Activated naive CD8-positive, alpha-beta T cell (primary cell): ENCODE measurements around the gene HIP1R.
A peak's percentile ranks its signal among the peaks of the same experiment; 100 is the strongest.
"Not testable (repeated sequence)": the region's sequence is repeated elsewhere in the genome, so short reads cannot be mapped to it uniquely, and the experiment has no call there.

Experiments
- H3K27ac Mint-ChIP-seq: one replicate; pipeline ENCODE4 v1.8.0; 2021; ENCODE audit warnings: mixed read lengths
- H3K27me3 Mint-ChIP-seq: one replicate; pipeline ENCODE4 v1.8.0; 2021; ENCODE audit warnings: mixed read lengths
- H3K36me3 Mint-ChIP-seq: one replicate; pipeline ENCODE4 v1.8.0; 2021; ENCODE audit warnings: mixed read lengths
- H3K4me1 Mint-ChIP-seq: one replicate; pipeline ENCODE4 v1.8.0; 2021; ENCODE audit warnings: low read depth, mixed read lengths
- H3K4me3 Mint-ChIP-seq: one replicate; pipeline ENCODE4 v1.8.0; 2021; ENCODE audit warnings: mild to moderate bottlenecking, mixed read lengths
- H3K9me3 Mint-ChIP-seq: one replicate; pipeline ENCODE4 v1.8.0; 2021; ENCODE audit warnings: low read depth, mixed read lengths

Gene HIP1R

GRCh38 chr12:122896662-122897061 is 61.4 kb downstream of the HIP1R start:
- peak overlapping the region; percentile 92 for H3K4me3 Mint-ChIP-seq
- H3K27ac Mint-ChIP-seq, result peak overlapping the region; percentile 92
- peaks cover 86% of the 10 kb centered on the region for H3K4me1 Mint-ChIP-seq
- H3K36me3 Mint-ChIP-seq, result peaks cover 3% of the 10 kb centered on the region
- no peaks in the 10 kb centered on the region for H3K27me3 Mint-ChIP-seq
- H3K9me3 Mint-ChIP-seq, result no peaks in the 10 kb centered on the region

DNA sequence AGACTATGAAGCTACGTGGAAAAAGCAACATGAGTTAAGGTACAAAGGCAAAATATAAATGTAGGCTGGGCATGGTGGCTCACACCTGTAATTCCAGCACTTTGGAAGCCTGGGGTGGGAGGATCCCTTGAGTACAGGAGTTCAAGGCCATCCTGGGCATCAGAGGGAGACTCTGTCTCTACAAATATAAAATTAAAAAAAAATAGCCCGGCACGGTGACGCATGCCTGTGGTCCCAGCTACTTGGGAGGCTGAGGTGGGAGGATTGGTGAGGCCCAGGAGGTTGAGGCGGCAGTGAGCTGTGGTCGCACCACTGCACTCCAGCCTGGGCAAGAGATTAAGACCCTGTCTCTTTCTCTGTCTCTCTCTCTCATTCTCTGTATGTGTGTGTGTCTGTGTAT is 64.6 kb downstream of the HIP1R start:
- peaks cover 59% of the 10 kb centered on the region for H3K4me1 Mint-ChIP-seq
- peak overlapping the region; percentile 7 for H3K4me3 Mint-ChIP-seq
- H3K27ac Mint-ChIP-seq, result peak overlapping the region; percentile 81
- H3K9me3 Mint-ChIP-seq, result no peaks in the 10 kb centered on the region
- H3K27me3 Mint-ChIP-seq, result no peaks in the 10 kb centered on the region
- no peaks in the 10 kb centered on the region for H3K36me3 Mint-ChIP-seq

DNA sequence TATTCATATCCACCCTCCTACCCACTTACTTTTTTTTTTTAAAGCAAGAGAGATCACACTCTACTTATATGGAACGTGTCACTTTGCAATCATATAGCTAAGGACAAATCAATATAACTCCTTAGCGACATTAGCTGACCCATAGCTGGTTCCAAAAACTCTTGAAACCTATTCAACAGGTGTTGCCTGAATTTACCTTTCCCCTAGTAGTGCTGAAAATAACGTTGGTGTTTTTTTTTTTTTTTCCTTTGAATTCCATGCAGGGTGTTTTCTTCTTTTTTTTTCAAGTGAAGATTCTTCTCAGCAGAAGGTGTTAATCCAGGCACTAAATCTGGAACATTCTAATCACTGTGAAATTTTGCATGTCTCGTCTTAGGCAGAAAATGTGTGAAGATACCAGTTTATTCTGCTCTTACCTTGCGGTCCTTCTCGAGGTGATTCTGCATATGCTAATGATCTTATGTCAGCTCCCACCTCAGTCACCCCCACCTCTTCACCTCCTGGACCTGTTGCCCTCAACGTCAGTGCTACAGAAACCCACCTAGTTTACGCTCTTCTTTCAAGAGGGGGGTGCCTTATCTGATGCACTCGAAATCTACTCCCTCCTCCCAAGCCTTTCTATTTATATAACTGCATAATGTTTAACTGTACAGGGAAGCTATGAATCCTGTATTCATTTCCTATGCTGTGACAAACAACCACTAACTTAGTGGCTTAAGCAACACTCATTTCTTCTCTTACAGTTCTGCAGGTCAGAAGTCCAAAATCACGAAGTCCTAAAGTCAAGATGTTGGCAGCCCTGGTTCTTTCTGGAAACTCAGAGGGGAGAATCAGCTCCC is 67.8 kb downstream of the HIP1R start:
- Mint-ChIP-seq H3K4me1 (peaks cover 34% of the 10 kb centered on the region), H3K36me3 (no peaks in the 10 kb centered on the region), H3K4me3 (no peak overlapping the region), H3K27ac (no peak overlapping the region), H3K27me3 (no peaks in the 10 kb centered on the region), H3K9me3 (no peaks in the 10 kb centered on the region)

DNA sequence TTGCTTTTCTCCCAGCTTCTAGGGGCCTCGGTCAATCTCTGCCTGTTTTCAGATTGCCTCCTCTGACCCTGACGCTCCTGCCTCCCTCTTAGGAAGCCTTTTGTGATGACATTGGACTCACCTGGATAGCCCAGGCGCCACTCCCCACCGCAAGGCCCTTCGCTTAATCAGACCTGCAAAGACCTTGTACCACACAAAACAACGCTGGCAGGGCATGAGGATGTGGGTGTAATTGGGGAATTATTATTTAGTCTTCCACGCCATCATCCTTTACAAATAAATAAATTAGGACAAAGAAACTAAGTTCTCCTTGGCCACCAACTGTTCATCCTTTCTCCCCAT is 68.4 kb downstream of the HIP1R start:
- Mint-ChIP-seq H3K4me1 (peaks cover 28% of the 10 kb centered on the region), H3K9me3 (no peaks in the 10 kb centered on the region), H3K4me3 (no peak overlapping the region), H3K36me3 (no peaks in the 10 kb centered on the region), H3K27me3 (no peaks in the 10 kb centered on the region), H3K27ac (no peak overlapping the region)

- H3K9me3 Mint-ChIP-seq, H3K27ac Mint-ChIP-seq, H3K36me3 Mint-ChIP-seq, H3K27me3 Mint-ChIP-seq, H3K4me3 Mint-ChIP-seq: not testable (repeated sequence)
- H3K4me1 Mint-ChIP-seq, result peaks cover 14% of the 10 kb centered on the region
These were observed 70.0 kb downstream of the HIP1R start for GRCh38 chr12:122905258-122905657.

GRCh38 chr12:122908915-122909314 is 73.7 kb downstream of the HIP1R start:
- no peak overlapping the region for H3K27ac Mint-ChIP-seq
- no peaks in the 10 kb centered on the region for H3K27me3 Mint-ChIP-seq
- no peaks in the 10 kb centered on the region for H3K9me3 Mint-ChIP-seq
- no peak overlapping the region for H3K4me3 Mint-ChIP-seq
- H3K36me3 Mint-ChIP-seq, result no peaks in the 10 kb centered on the region
- H3K4me1 Mint-ChIP-seq, result no peaks in the 10 kb centered on the region

DNA sequence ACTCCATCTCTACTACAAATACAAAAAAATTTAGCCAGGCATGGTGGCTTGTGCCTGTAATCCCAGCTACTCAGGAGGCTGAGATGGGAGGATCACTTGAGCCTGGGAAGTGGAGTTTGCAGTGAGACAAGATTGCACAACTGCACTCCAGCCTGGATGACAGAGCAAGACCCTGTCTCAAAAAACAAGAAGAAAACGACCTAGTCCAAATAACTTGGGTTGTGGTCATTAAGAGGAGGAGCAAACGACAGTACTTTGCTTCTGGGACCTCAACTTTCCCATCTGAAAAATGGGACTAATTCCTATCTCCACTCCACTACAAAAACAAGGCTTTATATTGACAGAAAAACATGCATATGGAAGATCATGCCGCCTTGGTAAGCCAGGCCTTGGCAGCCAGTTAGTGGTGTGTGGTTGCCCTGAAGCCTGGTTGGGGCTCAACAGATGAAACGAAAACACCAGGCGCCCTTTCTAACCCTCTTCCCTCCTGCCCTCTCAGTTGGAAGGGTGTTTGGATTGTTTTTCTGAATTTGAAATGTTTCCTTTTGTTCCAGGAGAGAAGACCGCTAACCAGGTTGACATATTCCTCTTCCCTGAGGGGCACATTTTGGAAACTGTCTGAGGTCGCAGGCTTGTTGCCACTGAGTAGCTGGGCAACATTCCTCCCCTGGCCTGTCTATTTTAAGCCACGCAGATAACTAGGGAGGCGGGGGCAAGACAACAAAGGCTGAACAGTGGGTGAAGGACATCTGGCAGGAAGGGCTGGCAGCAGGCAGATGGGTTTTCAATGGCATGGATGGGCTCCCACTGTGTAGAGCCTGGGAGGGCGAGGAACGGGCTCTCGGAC is 74.4 kb downstream of the HIP1R start:
- Mint-ChIP-seq H3K4me3 (no peak overlapping the region), H3K36me3 (no peaks in the 10 kb centered on the region), H3K9me3 (no peaks in the 10 kb centered on the region), H3K27ac (no peak overlapping the region), H3K27me3 (no peaks in the 10 kb centered on the region), H3K4me1 (no peaks in the 10 kb centered on the region)
